B cell (primary cell): Measurements from ENCODE around the gene VTCN1.

Experiments
- CTCF ChIP-seq: fragments of 200-600 bp; IDR thresholded peaks from one replicate; pipeline ENCODE4 v1.8.0; 2022; ENCODE audit warnings: antibody characterized with exemption, mild to moderate bottlenecking
- EZH2 ChIP-seq: IDR thresholded peaks from 2 replicates; pipeline ENCODE4 v1.6.1; 2012; ENCODE audit warnings: borderline replicate concordance, low read depth, mild to moderate bottlenecking, moderate library complexity, low read length; ENCODE audit not compliant: insufficient read depth, poor library complexity, severe bottlenecking

GRCh38 chr1:117162816-117163215, 47.9 kb downstream of the VTCN1 start:
- TF ChIP-seq CTCF = no peak
- TF ChIP-seq EZH2 = no peak
